CD4-positive, alpha-beta T cell (primary cell): ENCODE results near the gene SMAD6. TPM values are rescaled to one million over a fixed set of nuclear protein-coding genes. Genes with fewer than 3 reads are reported as not detected.

Experiments
- ATAC-seq: fragments of 200-7000 bp; cut with Tn5 transposase; one replicate; pipeline ENCODE4 v1.10.0; 2022; ENCODE audit warnings: mild to moderate bottlenecking; ENCODE audit not compliant: poor library complexity
- CTCF ChIA-PET: fragments of 350-600 bp; sonication (Branson Sonifier 250); formaldehyde crosslinking; loops from one replicate; lab custom pipeline; 2021; ENCODE audit warnings: antibody characterized with exemption, inconsistent platforms; lab: Charles Lee
- POLR2A ChIA-PET: fragments of 350-600 bp; sonication (Branson Sonifier 250); formaldehyde crosslinking; loops from one replicate; lab custom pipeline; 2021; ENCODE audit warnings: antibody characterized with exemption, inconsistent platforms; lab: Charles Lee
- DNase-seq, 14 experiments: peaks; one replicate each; pipeline ENCODE4 v3.0.0-alpha.2; 2013 to 2020; ENCODE audit warnings: mixed read lengths in 2 of 14
- H3K27ac ChIP-seq, 2 donors: one replicate each; pipeline versions ENCODE4 v1.5.1 to v1.7.0; 2013; ENCODE audit warnings: low read length in 2 of 2, low read depth in 1 of 2, mild to moderate bottlenecking in 1 of 2
- H3K27me3 ChIP-seq, 2 experiments: 1 replicate in 1 of 2; 2 replicates in 1 of 2; pipeline versions ENCODE4 v1.6.1 to v1.7.0; 2013; ENCODE audit warnings: low read length in 2 of 2, control low read depth in 1 of 2, mild to moderate bottlenecking in 1 of 2, moderate library complexity in 1 of 2; ENCODE audit not compliant: insufficient read depth in 2 of 2, control insufficient read depth in 1 of 2
- H3K36me3 ChIP-seq: one replicate; pipeline ENCODE4 v1.6.1; 2013; ENCODE audit warnings: low read length, control low read depth; ENCODE audit not compliant: insufficient read depth
- H3K4me1 ChIP-seq: one replicate; pipeline ENCODE4 v1.6.1; 2013; ENCODE audit warnings: low read length, control low read depth; ENCODE audit not compliant: insufficient read depth
- H3K4me3 ChIP-seq: one replicate; pipeline ENCODE4 v1.5.1; 2013; ENCODE audit warnings: mild to moderate bottlenecking, low read length, moderate library complexity
- H3K9me3 ChIP-seq, 2 experiments: 1 replicate in 1 of 2; 2 replicates in 1 of 2; pipeline versions ENCODE4 v1.6.1 to v1.7.0; 2013; ENCODE audit warnings: low read length in 2 of 2, mild to moderate bottlenecking in 2 of 2, control low read depth in 1 of 2, moderate library complexity in 1 of 2; ENCODE audit not compliant: control insufficient read depth in 1 of 2, insufficient read depth in 1 of 2
- H3K27ac Mint-ChIP-seq: one replicate; pipeline ENCODE4 v1.8.0; 2020; ENCODE audit warnings: mixed read lengths
- H3K27me3 Mint-ChIP-seq: one replicate; pipeline ENCODE4 v1.8.0; 2021; ENCODE audit warnings: mixed read lengths
- H3K36me3 Mint-ChIP-seq: one replicate; pipeline ENCODE4 v1.8.0; 2021; ENCODE audit warnings: low read depth, mixed read lengths
- H3K4me1 Mint-ChIP-seq: one replicate; pipeline ENCODE4 v1.8.0; 2021; ENCODE audit warnings: low read depth, mixed read lengths
- H3K4me3 Mint-ChIP-seq: one replicate; pipeline ENCODE4 v1.8.0; 2020; ENCODE audit warnings: mild to moderate bottlenecking, mixed read lengths
- H3K9me3 Mint-ChIP-seq: one replicate; pipeline ENCODE4 v1.8.0; 2020; ENCODE audit warnings: mixed read lengths
- CTCF ChIP-seq: fragments of 200-600 bp; IDR thresholded peaks from one replicate; pipeline ENCODE4 v1.8.0; 2022; ENCODE audit warnings: antibody characterized with exemption, mild to moderate bottlenecking
- intact Hi-C, 2 experiments: fragments of 100-400 bp; cut with DNase I in 1 of 2; cut with micrococcal nuclease in 1 of 2; formaldehyde crosslinking; loops; one replicate each; pipeline versions ENCODE4 v1.15.1 to v1.9.0; 2023 to 2025; cut with DNase I, micrococcal nuclease
- total RNA-seq, 174 experiments: library from RNA in 2 of 174; stranded (reverse) in 2 of 174; gene quantifications; one replicate each; pipeline ENCODE4 v1.2.3 and lab custom pipeline; 2021 to 2026

The SMAD6 gene
- total RNA-seq, 2 experiments from 2014 or later = 0.59 to 0.69 TPM

GRCh38 chr15:66801266-66801665 lies 99.2 kb downstream of the SMAD6 start:
- Histone ChIP-seq H3K4me3 (no peak overlapping the region), H3K36me3 (no peaks in the 10 kb centered on the region), H3K9me3 (no peaks in the 10 kb centered on the region), H3K4me1 (no peaks in the 10 kb centered on the region), H3K27me3 (peaks cover 0 to 5% of the 10 kb centered on the region in 2 experiments), H3K27ac (no peak overlapping the region)
- Mint-ChIP-seq H3K9me3 (no peaks in the 10 kb centered on the region), H3K27ac (no peak overlapping the region), H3K4me1 (no peaks in the 10 kb centered on the region), H3K36me3 (no peaks in the 10 kb centered on the region), H3K27me3 (peaks cover 3% of the 10 kb centered on the region), H3K4me3 (no peak overlapping the region)
- intact Hi-C loops = no loop called here
- no peak for DNase-seq
- ATAC-seq = no peak
- ChIA-PET POLR2A (no interaction called here), CTCF (no interaction called here)
- no peak for TF ChIP-seq CTCF

GRCh38 chr15:66802025-66803001 lies 100.3 kb downstream of the SMAD6 start:
- Histone ChIP-seq H3K27me3 (peaks cover 0 to 7% of the 10 kb centered on the region in 2 experiments), H3K27ac (no peak overlapping the region), H3K36me3 (no peaks in the 10 kb centered on the region), H3K9me3 (no peaks in the 10 kb centered on the region), H3K4me3 (no peak overlapping the region), H3K4me1 (no peaks in the 10 kb centered on the region)
- ChIA-PET CTCF (no interaction called here), POLR2A (no interaction called here)
- H3K36me3 Mint-ChIP-seq = no peaks in the 10 kb centered on the region
- H3K27ac Mint-ChIP-seq = no peak overlapping the region
- intact Hi-C loops = no loop called here
- no peak overlapping the region for H3K4me3 Mint-ChIP-seq
- H3K27me3 Mint-ChIP-seq = no peaks in the 10 kb centered on the region
- DNase-seq (no peak), ATAC-seq (no peak)
- H3K9me3 Mint-ChIP-seq = no peaks in the 10 kb centered on the region
- TF ChIP-seq CTCF = no peak
- no peaks in the 10 kb centered on the region for H3K4me1 Mint-ChIP-seq

GRCh38 chr15:66803182-66803729 lies 101.2 kb downstream of the SMAD6 start:
- H3K36me3 Mint-ChIP-seq = no peaks in the 10 kb centered on the region
- DNase-seq (peak in 2 of 14 experiments; percentile 15 to 36), ATAC-seq (no peak)
- no peak for TF ChIP-seq CTCF
- H3K9me3 Mint-ChIP-seq = no peaks in the 10 kb centered on the region
- H3K4me1 Mint-ChIP-seq = no peaks in the 10 kb centered on the region
- H3K9me3 ChIP-seq = peaks cover 0 to 4% of the 10 kb centered on the region in 2 experiments
- H3K27ac ChIP-seq = no peak overlapping the region
- H3K27ac Mint-ChIP-seq = no peak overlapping the region
- H3K4me1 ChIP-seq = no peaks in the 10 kb centered on the region
- no peak overlapping the region for H3K4me3 ChIP-seq
- H3K36me3 ChIP-seq = no peaks in the 10 kb centered on the region
- peaks cover 0 to 5% of the 10 kb centered on the region in 2 experiments for H3K27me3 ChIP-seq
- H3K27me3 Mint-ChIP-seq = no peaks in the 10 kb centered on the region
- ChIA-PET POLR2A (no interaction called here), CTCF (no interaction called here)
- no peak overlapping the region for H3K4me3 Mint-ChIP-seq
- intact Hi-C loops = no loop called here
